Fibroblast of mammary gland (primary cell): ENCODE measurements around the gene GALNT17.

Experiments
- DNase-seq: peaks from one replicate; pipeline ENCODE4 v3.0.0-alpha.2; 2010; ENCODE audit warnings: low read depth
- H3K4me3 ChIP-seq: 2 replicates; pipeline ENCODE4 v1.5.1; 2011; ENCODE audit warnings: low read depth, mild to moderate bottlenecking, low read length, moderate library complexity; ENCODE audit not compliant: control insufficient read depth
- TF ChIP-seq, protein P1 (sequence below): conservative IDR thresholded peaks from 2 replicates; pipeline ENCODE4 v1.5.1; 2011; ENCODE audit warnings: low read depth, low read length, inconsistent platforms; ENCODE audit not compliant: control insufficient read depth, insufficient read depth

The GALNT17 gene

GRCh38 chr7:71422104-71422503 lies 290.2 kb downstream of the GALNT17 start:
- H3K4me3 ChIP-seq, result no peak overlapping the region
- no peak for DNase-seq
- TF ChIP-seq, protein P1, sequence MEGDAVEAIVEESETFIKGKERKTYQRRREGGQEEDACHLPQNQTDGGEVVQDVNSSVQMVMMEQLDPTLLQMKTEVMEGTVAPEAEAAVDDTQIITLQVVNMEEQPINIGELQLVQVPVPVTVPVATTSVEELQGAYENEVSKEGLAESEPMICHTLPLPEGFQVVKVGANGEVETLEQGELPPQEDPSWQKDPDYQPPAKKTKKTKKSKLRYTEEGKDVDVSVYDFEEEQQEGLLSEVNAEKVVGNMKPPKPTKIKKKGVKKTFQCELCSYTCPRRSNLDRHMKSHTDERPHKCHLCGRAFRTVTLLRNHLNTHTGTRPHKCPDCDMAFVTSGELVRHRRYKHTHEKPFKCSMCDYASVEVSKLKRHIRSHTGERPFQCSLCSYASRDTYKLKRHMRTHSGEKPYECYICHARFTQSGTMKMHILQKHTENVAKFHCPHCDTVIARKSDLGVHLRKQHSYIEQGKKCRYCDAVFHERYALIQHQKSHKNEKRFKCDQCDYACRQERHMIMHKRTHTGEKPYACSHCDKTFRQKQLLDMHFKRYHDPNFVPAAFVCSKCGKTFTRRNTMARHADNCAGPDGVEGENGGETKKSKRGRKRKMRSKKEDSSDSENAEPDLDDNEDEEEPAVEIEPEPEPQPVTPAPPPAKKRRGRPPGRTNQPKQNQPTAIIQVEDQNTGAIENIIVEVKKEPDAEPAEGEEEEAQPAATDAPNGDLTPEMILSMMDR, result no peak

DNA sequence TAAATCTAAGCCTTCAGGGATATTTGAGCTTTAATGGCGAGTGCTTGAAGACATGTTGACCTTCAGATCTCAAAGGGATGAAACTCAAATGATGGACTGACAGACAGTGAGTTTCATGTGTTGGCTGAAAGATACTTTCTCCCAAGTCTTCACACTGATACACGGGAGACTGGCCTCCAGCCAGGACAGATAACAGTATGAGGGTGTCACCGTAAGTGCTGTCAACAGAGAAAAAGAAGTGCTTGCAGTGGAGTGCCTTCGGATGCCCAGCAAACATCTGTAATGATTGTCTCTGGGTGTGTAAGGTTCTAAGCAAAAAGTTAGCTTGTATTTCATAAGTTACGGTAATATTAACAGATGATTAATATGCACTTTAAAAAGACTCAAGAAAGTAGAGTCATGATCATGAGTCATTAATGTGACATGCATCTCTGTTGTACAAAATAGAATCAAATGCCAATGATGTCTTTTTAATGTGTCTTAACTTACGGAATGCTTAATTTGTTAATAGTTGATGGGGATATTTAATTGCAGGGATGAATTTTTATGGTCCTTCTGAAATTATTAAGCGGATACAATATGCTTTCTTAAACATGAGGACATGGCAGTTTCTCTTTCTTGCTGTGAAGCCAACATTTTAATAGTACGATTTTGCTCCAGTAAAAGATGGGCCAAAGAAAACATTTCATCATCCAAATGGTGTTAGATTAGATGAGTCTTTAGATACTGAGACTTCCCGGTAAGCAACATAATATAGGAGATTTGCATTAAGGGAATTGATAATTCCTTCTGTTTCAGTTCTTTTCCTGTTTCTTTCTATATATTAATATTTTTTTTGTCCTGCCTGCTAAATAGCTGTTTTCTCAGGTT lies 292.5 kb downstream of the GALNT17 start:
- peak; percentile 33 for DNase-seq
- H3K4me3 ChIP-seq, result no peak overlapping the region
- TF ChIP-seq, protein P1, result no peak

GRCh38 chr7:71429083-71429482 lies 297.1 kb downstream of the GALNT17 start:
- TF ChIP-seq, protein P1, result no peak
- peak; percentile 57 for DNase-seq
- H3K4me3 ChIP-seq, result no peak overlapping the region

- TF ChIP-seq, protein P1, result no peak
- no peak for DNase-seq
- H3K4me3 ChIP-seq, result no peak overlapping the region
Observed at GRCh38 chr7:71430246-71430645, 298.3 kb downstream of the GALNT17 start.

DNA sequence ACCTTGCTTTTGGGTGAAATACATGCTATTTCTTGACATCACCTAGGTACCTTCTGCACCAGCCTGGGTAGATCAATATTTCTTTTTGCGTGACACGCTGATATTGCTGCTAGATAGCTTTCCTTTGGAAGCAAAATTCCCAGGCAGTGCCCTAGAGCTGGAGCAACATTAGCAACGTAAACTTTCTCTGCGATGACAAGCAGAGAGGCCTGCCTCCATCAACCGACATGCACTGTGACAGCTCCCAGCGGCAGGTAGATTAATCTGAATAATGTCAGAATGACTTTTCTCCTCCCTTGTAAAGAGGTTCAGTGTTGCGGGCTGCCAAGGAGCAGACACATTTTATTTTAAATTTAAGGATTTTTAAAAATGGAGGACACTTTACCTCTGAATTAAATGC lies 307.4 kb downstream of the GALNT17 start:
- TF ChIP-seq, protein P1, result no peak
- no peak for DNase-seq
- no peak overlapping the region for H3K4me3 ChIP-seq

GRCh38 chr7:71442492-71443190 lies 310.7 kb downstream of the GALNT17 start:
- TF ChIP-seq, protein P1, result no peak
- DNase-seq, result no peak
- H3K4me3 ChIP-seq, result no peak overlapping the region
